Caco-2 (cell line): ENCODE measurements around the gene FLT3LG. TPM values are rescaled to one million over a fixed set of nuclear protein-coding genes. Genes with fewer than 3 reads are reported as not detected.

Source experiments
- BruUV-seq: library from RNA; stranded (reverse); fragments of 400-500 nt; replicated peaks from 2 replicates; lab custom pipeline; 2021; lab: Mats Ljungman, UMichigan
- CTCF ChIA-PET: fragments of 300-600 bp; sonication (Branson Sonifier 250); formaldehyde crosslinking; loops from one replicate; lab custom pipeline; 2022; ENCODE audit warnings: antibody characterized with exemption; lab: Charles Lee
- POLR2A ChIA-PET: fragments of 300-600 bp; sonication (Branson Sonifier 250); formaldehyde crosslinking; loops from one replicate; lab custom pipeline; 2022; ENCODE audit warnings: antibody characterized with exemption; lab: Charles Lee
- DNase-seq, 2 experiments: peaks; one replicate each; pipeline versions ENCODE4 v3.0.0 to v3.0.0-alpha.2; 2020 to 2022
- H3K27me3 ChIP-seq: replicated peaks from 2 replicates; pipeline ENCODE4 v1.6.0; 2011; ENCODE audit warnings: low read length; ENCODE audit not compliant: control insufficient read depth, insufficient read depth
- H3K36me3 ChIP-seq: 2 replicates; pipeline ENCODE4 v1.5.1; 2011; ENCODE audit warnings: low read length; ENCODE audit not compliant: control insufficient read depth, insufficient read depth
- H3K4me1 ChIP-seq: fragments of 250-450 bp; sonication (Bioruptor Pico); 2 replicates; pipeline ENCODE4 v1.5.1; 2020; ENCODE audit warnings: mild to moderate bottlenecking
- H3K4me3 ChIP-seq: 2 replicates; pipeline ENCODE4 v1.5.1; 2011; ENCODE audit warnings: low read depth, mild to moderate bottlenecking, control low read depth, low read length
- H3K9me3 ChIP-seq: fragments of 250-450 bp; sonication (Bioruptor Pico); 2 replicates; pipeline ENCODE4 v1.5.1; 2020; ENCODE audit warnings: mild to moderate bottlenecking, moderate library complexity
- H3K27ac Mint-ChIP-seq: one replicate; pipeline ENCODE4 v1.8.0; 2022; ENCODE audit warnings: mixed read lengths; ENCODE audit not compliant: unreplicated experiment
- H3K27me3 Mint-ChIP-seq: one replicate; pipeline ENCODE4 v1.8.0; 2022; ENCODE audit warnings: mixed read lengths; ENCODE audit not compliant: insufficient read depth, unreplicated experiment
- H3K36me3 Mint-ChIP-seq: one replicate; pipeline ENCODE4 v1.8.0; 2022; ENCODE audit warnings: mild to moderate bottlenecking, mixed read lengths; ENCODE audit not compliant: insufficient read depth, unreplicated experiment
- H3K4me1 Mint-ChIP-seq: one replicate; pipeline ENCODE4 v1.8.0; 2022; ENCODE audit warnings: low read depth, mixed read lengths; ENCODE audit not compliant: unreplicated experiment
- H3K4me3 Mint-ChIP-seq: one replicate; pipeline ENCODE4 v1.8.0; 2022; ENCODE audit warnings: mild to moderate bottlenecking, moderate library complexity, mixed read lengths; ENCODE audit not compliant: unreplicated experiment
- H3K9me3 Mint-ChIP-seq: one replicate; pipeline ENCODE4 v1.8.0; 2022; ENCODE audit warnings: mixed read lengths; ENCODE audit not compliant: unreplicated experiment
- CTCF ChIP-seq, 2 experiments: fragments of 200-600 bp in 1 of 2; IDR thresholded peaks; 1 replicate in 1 of 2; 2 replicates in 1 of 2; pipeline versions ENCODE4 v1.5.1 to v1.8.0; 2011 to 2022; ENCODE audit warnings: antibody characterized with exemption in 1 of 2, control low read depth in 1 of 2, inconsistent platforms in 1 of 2, low read depth in 1 of 2, low read length in 1 of 2, mild to moderate bottlenecking in 1 of 2, moderate library complexity in 1 of 2; ENCODE audit not compliant: insufficient read depth in 1 of 2, severe bottlenecking in 1 of 2, unreplicated experiment in 1 of 2
- intact Hi-C: fragments of 100-400 bp; cut with micrococcal nuclease; formaldehyde crosslinking; loops from one replicate; pipeline ENCODE4 v1.10.0; 2022; ENCODE audit not compliant: unreplicated experiment
- total RNA-seq: library from RNA; stranded (reverse); gene quantifications from 2 replicates; pipeline ENCODE4 v1.2.3, GENCODE V29; 2022

The FLT3LG gene
- total RNA-seq, 1 experiment from 2014 or later: 2.1 TPM

- BruUV-seq: no TSS peak
- H3K4me3 Mint-ChIP-seq: no peak overlapping the region
- no peaks in the 10 kb centered on the region for H3K9me3 ChIP-seq
- no peaks in the 10 kb centered on the region for H3K9me3 Mint-ChIP-seq
- intact Hi-C loops: no loop called here
- CTCF ChIA-PET: no interaction called here
- TF ChIP-seq CTCF (IDR thresholded peaks at IDR 0.05; ENCODE audit: insufficient read depth in 1 of 2, low read depth in 1 of 2, low read length in 1 of 2, severe bottlenecking in 1 of 2, unreplicated experiment in 1 of 2): no peak
- peaks cover 12% of the 10 kb centered on the region for H3K27me3 Mint-ChIP-seq
- POLR2A ChIA-PET: no interaction called here
- H3K27ac Mint-ChIP-seq: no peak overlapping the region
- H3K36me3 ChIP-seq: no peaks in the 10 kb centered on the region
- H3K4me1 Mint-ChIP-seq: peaks cover 7% of the 10 kb centered on the region
- H3K4me3 ChIP-seq: no peak overlapping the region
- H3K4me1 ChIP-seq: peaks cover 12% of the 10 kb centered on the region
- H3K27me3 ChIP-seq: no peaks in the 10 kb centered on the region; the same call in 1 of the 2 replicates
- no peaks in the 10 kb centered on the region for H3K36me3 Mint-ChIP-seq
- no peak for DNase-seq
Measured at GRCh38 chr19:49431330-49431749, 42.7 kb upstream of the FLT3LG start.

GRCh38 chr19:49432141-49433073, 41.6 kb upstream of the FLT3LG start:
- intact Hi-C loops: no loop called here
- ChIA-PET CTCF (no interaction called here), POLR2A (no interaction called here)
- Histone ChIP-seq H3K36me3 (no peaks in the 10 kb centered on the region), H3K27me3 (no peaks in the 10 kb centered on the region; the same call in 1 of the 2 replicates), H3K4me1 (peaks cover 10% of the 10 kb centered on the region), H3K9me3 (no peaks in the 10 kb centered on the region), H3K4me3 (no peak overlapping the region)
- no peak for TF ChIP-seq CTCF (IDR thresholded peaks at IDR 0.05; ENCODE audit: insufficient read depth in 1 of 2, low read depth in 1 of 2, low read length in 1 of 2, severe bottlenecking in 1 of 2, unreplicated experiment in 1 of 2)
- H3K9me3 Mint-ChIP-seq: no peaks in the 10 kb centered on the region
- H3K4me1 Mint-ChIP-seq: no peaks in the 10 kb centered on the region
- no peak for DNase-seq
- peaks cover 8% of the 10 kb centered on the region for H3K27me3 Mint-ChIP-seq
- no peaks in the 10 kb centered on the region for H3K36me3 Mint-ChIP-seq
- H3K4me3 Mint-ChIP-seq: no peak overlapping the region
- BruUV-seq: no TSS peak
- no peak overlapping the region for H3K27ac Mint-ChIP-seq

GRCh38 chr19:49433240-49433901, 40.6 kb upstream of the FLT3LG start:
- peaks cover 4% of the 10 kb centered on the region for H3K4me1 ChIP-seq
- DNase-seq: no peak
- H3K27me3 ChIP-seq: no peaks in the 10 kb centered on the region; the same call in 1 of the 2 replicates
- Mint-ChIP-seq H3K36me3 (no peaks in the 10 kb centered on the region), H3K9me3 (no peaks in the 10 kb centered on the region), H3K4me3 (no peak overlapping the region), H3K27ac (no peak overlapping the region), H3K4me1 (no peaks in the 10 kb centered on the region), H3K27me3 (peaks cover 17% of the 10 kb centered on the region)
- H3K4me3 ChIP-seq: no peak overlapping the region
- BruUV-seq: no TSS peak
- POLR2A ChIA-PET: no interaction called here
- no peaks in the 10 kb centered on the region for H3K36me3 ChIP-seq
- CTCF ChIA-PET: interaction anchor here (0.7 kb wide), 1 partner anchor 72 kb away, joined by 3 read pairs; no protein-coding TSS in a partner anchor
- TF ChIP-seq CTCF (IDR thresholded peaks at IDR 0.05; ENCODE audit: insufficient read depth in 1 of 2, low read depth in 1 of 2, low read length in 1 of 2, severe bottlenecking in 1 of 2, unreplicated experiment in 1 of 2): no peak
- H3K9me3 ChIP-seq: no peaks in the 10 kb centered on the region
- intact Hi-C loops: no loop called here
